LoVo (cell line): Measurements from ENCODE around the gene GALR2.
"Not testable (repeated sequence)": the region's sequence is repeated elsewhere in the genome, so short reads cannot be mapped to it uniquely, and the experiment has no call there.

ENCODE experiments used
- DNase-seq: peaks from one replicate; pipeline ENCODE4 v3.0.0-alpha.2; 2016; ENCODE audit warnings: low spot score

The GALR2 gene

GRCh38 chr17:76074390-76075363, at the start of gene GALR2:
Gene GALR2 (plus strand): TSS chr17:76074781. CDS start chr17:76074884, 103 bp downstream.
- no peak for DNase-seq

GRCh38 chr17:76025294-76025693, 49.3 kb upstream of the GALR2 start:
- no peak for DNase-seq

- no peak for DNase-seq
Measured at GRCh38 chr17:76026714-76027158, 47.8 kb upstream of the GALR2 start.

- peak; percentile 92 for DNase-seq
Measured at GRCh38 chr17:76027159-76027839, 47.3 kb upstream of the GALR2 start, which contains the start of gene EVPL. Gene EVPL (minus strand): TSS chr17:76027306. CDS start chr17:76027198, 108 bp downstream.

- no peak for DNase-seq
Measured at GRCh38 chr17:76032073-76032779, 42.4 kb upstream of the GALR2 start.

- no peak for DNase-seq
Measured at GRCh38 chr17:76032780-76033108, 41.8 kb upstream of the GALR2 start.

GRCh38 chr17:76033139-76033538, 41.4 kb upstream of the GALR2 start:
- no peak for DNase-seq

- DNase-seq = no peak
Measured at GRCh38 chr17:76034428-76035350, 39.9 kb upstream of the GALR2 start.

GRCh38 chr17:76036497-76037261, 37.9 kb upstream of the GALR2 start:
- no peak for DNase-seq

- DNase-seq = no peak
Measured at GRCh38 chr17:76038050-76038449, 36.5 kb upstream of the GALR2 start.

- DNase-seq = no peak
Measured at GRCh38 chr17:76039121-76039520, 35.5 kb upstream of the GALR2 start.

- DNase-seq = no peak
Measured at GRCh38 chr17:76040376-76040775, 34.2 kb upstream of the GALR2 start.

- DNase-seq = not testable (repeated sequence)
Measured at GRCh38 chr17:76042868-76043267, 31.7 kb upstream of the GALR2 start.

- not testable (repeated sequence) for DNase-seq
Measured at GRCh38 chr17:76044475-76045007, 30.0 kb upstream of the GALR2 start.

GRCh38 chr17:76046064-76046463, 28.5 kb upstream of the GALR2 start:
- DNase-seq = no peak

GRCh38 chr17:76048025-76048605, 26.5 kb upstream of the GALR2 start:
- DNase-seq = no peak

- no peak for DNase-seq
Measured at GRCh38 chr17:76048711-76049110, 25.9 kb upstream of the GALR2 start.

GRCh38 chr17:76049239-76049638, 25.3 kb upstream of the GALR2 start:
- DNase-seq = no peak

GRCh38 chr17:76049836-76050537, 24.6 kb upstream of the GALR2 start:
- no peak for DNase-seq
